ENCODE measurements around the gene BGLAP.

Gene BGLAP

GRCh38 chr1:156226782-156227181 is 15.2 kb upstream of the BGLAP start:
- DNase-seq (ENCODE audit: low read depth in 3 of 3) = no peak

DNA sequence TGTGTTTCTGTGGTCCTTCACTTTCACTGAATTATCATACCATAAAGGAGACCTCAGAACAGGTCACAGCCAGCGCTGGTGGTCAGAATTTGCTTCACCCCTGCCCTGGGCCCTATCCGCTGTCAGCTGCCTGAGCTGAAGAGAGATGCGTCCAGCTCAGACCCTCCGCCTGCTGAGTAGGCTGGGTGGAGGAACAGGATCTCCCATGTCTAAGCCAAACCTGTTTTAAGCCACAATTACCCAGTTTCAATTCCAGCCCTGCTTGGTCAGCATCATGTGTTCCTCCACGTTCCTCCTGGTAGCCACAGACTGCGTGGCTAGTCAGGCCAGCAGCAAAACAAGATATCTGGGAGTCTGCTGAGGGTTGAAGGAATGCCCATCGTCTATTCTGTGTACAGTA is 13.5 kb upstream of the BGLAP start:
- DNase-seq (ENCODE audit: low read depth in 3 of 3) = no peak

DNA sequence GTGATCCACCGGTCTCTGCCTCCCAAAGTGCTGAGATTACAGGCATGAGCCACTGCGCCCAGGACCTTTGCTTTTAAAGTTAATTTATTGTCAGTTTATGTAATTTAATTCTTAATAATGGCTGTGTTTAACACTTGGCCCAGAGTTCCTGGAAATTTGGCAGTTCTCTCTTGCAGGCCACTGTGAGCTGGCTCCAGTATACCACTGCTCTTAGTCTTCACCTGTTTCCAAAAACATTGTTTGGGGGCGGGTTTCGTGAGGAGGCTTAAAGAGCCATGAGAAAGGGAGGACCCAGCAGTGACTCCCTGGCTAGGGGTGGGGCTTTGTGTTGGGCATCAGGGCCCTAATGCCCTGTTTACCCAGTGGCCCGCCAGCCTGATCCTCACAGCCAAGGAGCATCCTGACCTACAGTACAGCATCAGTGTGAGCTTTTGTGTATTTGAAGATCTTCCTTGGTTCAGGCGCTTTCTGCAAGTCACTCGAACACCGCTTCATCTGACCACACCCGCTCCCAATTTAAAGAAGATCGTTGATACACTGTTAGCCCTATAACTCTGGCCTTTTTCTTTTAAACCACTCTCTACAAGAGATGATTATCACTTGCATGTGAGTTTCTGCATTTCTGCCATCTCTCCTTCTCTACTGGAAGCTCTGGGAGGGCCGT is 12.0 kb upstream of the BGLAP start:
- no peak for DNase-seq (ENCODE audit: low read depth in 3 of 3)

DNA sequence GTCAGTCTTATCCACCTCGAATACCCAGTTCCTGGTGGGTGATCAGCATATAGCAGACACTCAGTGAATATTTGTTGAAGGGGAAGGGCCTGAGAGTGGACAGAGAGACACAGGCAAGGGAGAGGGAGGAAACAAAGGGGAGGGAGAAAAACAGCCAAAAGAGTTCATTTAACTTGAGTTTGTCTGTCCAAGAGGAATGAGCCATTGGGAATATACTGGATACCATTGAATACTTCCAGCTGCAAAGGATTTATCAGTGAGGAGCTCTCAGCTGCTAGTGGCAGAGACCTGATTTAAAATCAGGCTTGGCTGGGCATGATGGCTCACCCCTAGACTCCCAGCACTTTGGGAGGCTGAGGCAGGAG is 11.5 kb upstream of the BGLAP start:
- no peak for DNase-seq (ENCODE audit: low read depth in 3 of 3)

DNA sequence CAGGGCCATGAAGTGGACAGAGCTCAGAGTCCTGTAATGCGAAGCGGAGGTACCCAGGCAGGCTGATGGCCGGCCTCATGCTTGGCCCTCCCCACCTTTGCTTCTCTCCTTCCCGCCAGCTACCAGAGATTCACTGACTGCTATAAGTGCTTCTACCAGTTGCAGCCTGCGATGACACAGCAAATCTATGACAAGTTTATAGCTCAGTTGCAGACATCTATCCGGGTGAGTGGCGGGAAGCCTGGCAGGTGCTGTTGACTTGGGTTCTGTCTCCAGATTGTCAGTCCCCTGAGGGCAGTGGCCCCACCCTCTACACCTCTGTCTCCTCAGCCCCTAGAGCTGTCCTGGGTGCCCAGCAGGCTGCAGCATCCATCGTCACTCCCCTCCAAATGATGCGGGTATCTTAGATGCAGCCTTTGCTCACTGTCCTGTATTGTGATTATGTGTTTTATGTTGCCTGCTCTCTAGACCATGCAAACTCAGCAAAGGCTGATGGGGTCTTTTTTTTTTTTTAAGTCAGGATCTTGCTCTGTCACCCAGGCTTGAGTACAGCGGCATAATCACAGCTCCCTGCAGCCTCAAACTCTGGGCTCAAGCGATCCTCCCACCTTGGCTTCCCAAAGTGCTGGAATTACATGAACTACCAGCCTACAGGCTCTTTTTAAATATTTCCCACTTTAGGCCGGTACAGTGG is 9.6 kb upstream of the BGLAP start:
- no peak for DNase-seq (ENCODE audit: low read depth in 3 of 3)

DNA sequence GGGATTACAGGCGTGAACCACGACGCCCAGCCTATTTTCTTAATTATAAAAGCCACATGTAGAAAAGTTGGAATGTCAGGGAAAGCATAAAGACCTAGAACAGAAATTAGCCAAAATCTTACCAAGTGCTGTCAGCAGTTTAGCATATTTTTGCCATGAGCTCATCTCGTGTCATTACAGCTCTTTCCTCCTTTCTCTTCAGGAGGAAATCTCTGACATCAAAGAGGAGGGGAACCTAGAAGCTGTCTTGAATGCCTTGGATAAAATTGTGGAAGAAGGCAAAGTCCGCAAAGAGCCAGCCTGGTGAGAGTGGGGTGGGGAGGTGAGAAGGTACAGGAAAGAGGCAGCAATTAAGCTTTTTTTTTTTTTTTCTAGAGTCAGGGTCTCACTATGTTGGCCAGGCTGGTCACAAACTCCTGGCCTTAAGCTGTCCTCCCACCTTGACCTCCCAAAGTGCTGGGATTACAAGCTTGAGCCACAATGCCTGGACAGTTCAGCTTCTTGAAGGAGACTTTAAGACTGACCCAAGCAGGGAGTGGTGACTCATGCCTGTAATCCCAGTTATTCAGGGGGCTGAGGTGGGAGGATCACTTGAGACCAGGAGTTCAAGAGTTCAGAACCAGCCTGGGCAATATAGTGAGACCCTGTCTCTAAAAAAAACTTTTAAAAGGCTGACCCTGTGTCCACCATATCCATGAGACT is 8.4 kb upstream of the BGLAP start:
- DNase-seq (ENCODE audit: low read depth in 3 of 3) = no peak

- DNase-seq (ENCODE audit: low read depth in 3 of 3) = no peak
Observed at GRCh38 chr1:156236164-156236563, 5.8 kb upstream of the BGLAP start.

GRCh38 chr1:156238248-156238647 is 3.7 kb upstream of the BGLAP start:
- no peak for DNase-seq (ENCODE audit: low read depth in 3 of 3)

DNA sequence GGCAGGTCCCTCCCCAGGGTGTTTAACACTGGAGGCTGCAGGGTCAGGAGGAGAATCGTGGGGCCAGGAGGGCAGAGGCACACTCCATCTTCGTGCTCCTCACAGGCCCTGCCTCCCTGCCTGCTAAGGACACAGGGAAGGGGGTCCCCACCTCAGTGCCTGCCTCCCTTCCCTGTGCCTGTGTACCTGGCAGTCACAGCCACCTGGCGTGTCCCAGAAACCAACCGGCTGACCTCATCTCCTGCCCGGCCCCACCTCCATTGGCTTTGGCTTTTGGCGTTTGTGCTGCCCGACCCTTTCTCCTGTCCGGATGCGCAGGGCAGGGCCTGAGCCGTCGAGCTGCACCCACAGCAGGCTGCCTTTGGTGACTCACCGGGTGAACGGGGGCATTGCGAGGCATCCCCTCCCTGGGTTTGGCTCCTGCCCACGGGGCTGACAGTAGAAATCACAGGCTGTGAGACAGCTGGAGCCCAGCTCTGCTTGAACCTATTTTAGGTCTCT is 623 bp upstream of the BGLAP start:
- no peak for DNase-seq (ENCODE audit: low read depth in 3 of 3)

DNA sequence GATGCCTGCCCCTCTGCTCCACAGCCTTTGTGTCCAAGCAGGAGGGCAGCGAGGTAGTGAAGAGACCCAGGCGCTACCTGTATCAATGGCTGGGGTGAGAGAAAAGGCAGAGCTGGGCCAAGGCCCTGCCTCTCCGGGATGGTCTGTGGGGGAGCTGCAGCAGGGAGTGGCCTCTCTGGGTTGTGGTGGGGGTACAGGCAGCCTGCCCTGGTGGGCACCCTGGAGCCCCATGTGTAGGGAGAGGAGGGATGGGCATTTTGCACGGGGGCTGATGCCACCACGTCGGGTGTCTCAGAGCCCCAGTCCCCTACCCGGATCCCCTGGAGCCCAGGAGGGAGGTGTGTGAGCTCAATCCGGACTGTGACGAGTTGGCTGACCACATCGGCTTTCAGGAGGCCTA is 754 bp downstream of the BGLAP start:
- DNase-seq (ENCODE audit: low read depth in 3 of 3) = no peak

- DNase-seq (ENCODE audit: low read depth in 3 of 3) = no peak
Observed at GRCh38 chr1:156244126-156244525, 2.1 kb downstream of the BGLAP start.

DNA sequence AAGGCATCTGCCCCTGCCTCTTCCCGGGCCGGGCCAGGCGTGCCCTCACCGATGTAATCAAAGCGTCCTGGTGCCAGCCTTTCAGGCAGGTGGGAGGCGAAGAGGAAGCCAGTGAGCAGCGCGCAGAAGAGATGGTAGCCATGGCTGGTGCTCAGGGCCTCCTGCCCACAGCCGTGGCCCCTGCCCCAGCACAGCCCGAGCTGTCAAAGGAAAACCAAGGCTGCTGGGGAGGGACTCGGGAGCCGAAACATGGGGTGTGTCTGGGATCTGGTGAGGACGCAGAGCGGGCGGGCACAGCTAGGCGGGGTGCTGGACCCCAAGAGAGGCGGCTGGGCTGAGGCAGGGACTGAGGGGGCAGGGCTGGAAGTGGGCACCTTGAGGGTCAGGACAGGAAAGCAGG is 2.7 kb downstream of the BGLAP start:
- no peak for DNase-seq (ENCODE audit: low read depth in 3 of 3)

GRCh38 chr1:156245451-156246232 is 3.7 kb downstream of the BGLAP start:
- DNase-seq (ENCODE audit: low read depth in 3 of 3) = no peak

- DNase-seq (ENCODE audit: low read depth in 3 of 3) = no peak
Observed at GRCh38 chr1:156246241-156246780, 4.3 kb downstream of the BGLAP start.

- no peak for DNase-seq (ENCODE audit: low read depth in 3 of 3)
Observed at GRCh38 chr1:156246781-156247459, 4.9 kb downstream of the BGLAP start.

DNA sequence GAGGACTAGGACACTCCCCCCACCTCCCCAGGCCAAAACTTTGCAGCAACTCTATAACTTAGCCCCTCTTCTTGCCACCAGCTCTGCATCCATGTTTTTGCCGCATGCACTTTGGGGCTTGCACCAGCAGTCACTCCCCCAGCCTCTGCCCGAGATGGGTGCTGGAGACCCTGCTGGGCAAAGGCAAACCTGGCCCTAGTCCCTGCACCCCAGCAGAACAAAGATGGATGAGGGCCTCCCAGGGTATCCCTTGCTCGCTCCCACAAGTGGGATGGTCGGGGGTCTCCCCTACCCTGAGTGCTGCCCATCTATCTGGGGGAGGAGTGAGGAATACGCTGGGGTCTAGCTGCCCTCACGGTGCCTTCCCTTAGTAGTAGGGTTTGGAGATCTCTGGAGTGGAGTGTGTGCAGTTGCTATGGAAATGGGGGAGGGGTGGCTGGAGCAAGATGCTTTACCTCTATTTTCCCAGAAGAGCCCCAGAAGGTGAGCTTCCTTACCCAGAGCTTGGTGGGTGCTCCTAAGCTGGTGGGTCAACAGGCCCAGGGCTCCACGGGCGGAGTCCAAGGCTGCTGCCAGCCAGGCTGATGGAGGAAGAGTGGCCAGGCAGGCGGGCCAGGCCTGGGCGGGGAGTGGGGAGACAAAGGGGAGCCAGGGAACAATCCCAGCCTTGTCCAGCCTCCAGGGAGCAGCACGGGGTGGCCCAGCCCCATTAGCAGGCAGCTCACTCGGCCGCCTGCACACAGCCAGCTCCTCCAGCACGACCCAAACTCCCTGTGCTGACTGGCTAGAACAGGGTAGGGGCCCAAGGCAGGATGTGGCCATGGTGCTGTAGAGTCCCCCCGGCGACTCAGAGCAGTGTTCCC is 5.7 kb downstream of the BGLAP start, which contains the start of gene PAQR6:
Gene PAQR6, minus strand, starts transcription at position 597 of the 863 bp plus-strand sequence. CDS start 1,325 bp downstream, outside the sequence.
- no peak for DNase-seq (ENCODE audit: low read depth in 3 of 3)

DNA sequence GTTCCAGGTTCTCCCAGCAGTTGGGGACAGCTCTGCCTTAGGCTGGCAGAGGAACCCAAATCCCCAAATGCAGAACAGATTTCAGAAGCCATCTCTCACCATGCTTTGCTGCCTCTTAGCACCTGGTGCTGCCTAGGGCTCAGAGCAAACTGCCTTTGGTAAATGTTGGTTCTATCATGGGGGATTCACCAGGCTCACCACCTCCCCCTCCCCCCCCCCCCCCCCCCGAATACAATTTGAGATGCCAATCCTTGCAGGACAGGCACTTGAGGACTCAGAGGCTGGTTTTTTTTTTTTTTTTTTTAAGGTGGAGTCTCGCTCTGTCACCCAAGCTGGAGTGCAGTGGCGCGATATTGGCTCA is 6.3 kb downstream of the BGLAP start:
- no peak for DNase-seq (ENCODE audit: low read depth in 3 of 3)

GRCh38 chr1:156249593-156249992 is 7.6 kb downstream of the BGLAP start:
- no peak for DNase-seq (ENCODE audit: low read depth in 3 of 3)

GRCh38 chr1:156251527-156251926 is 9.5 kb downstream of the BGLAP start:
- DNase-seq (ENCODE audit: low read depth in 3 of 3) = no peak

- no peak for DNase-seq (ENCODE audit: low read depth in 3 of 3)
Observed at GRCh38 chr1:156253634-156254033, 11.7 kb downstream of the BGLAP start.
